ENCODE measurements around the gene PCSK7.

Gene PCSK7

DNA sequence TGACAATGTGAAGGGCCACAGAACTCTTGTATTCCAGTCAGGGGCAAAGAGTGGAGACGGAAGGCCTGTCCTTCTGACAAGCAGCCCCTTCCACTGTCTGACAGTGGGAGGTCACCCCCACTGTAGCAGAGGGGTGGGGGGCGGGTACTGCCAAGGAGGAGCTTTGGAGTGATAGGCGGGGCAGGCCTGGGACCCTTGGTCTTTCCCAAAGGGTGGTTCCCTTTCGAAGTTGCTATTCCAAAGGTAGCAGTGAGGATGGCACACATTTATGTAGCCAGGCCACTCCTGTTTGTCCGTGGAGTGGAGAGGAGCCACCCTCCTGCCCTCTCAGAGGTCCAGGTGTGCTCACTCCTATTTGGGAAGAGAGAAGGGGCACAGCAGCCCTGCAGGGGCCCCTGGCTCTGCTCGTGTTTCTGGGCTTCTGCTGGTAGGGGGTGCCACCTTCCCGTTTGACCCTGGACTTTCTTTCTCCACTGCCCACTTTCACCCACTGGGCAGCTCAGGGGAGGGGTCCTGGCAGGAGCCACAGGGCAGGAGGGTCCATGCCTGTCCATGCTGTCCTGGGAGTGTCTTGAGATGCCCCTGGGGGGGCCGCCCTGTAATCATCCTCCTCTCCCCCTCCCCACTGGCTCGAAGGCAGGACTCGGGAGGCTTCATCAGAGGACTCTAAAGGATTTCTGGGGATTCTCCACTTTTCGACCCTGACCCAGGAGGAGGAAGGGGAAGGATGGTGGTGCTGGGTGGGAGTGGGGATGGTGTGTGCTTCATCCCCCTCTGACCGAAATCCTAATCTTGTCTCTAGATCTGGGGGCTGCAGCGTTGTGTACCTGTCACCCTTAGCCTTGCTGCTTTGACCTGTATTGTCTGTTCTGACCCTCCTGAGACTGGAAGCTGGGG is 31.7 kb downstream of the PCSK7 start:
- DNase-seq (ENCODE audit: low read depth in 4 of 4, low spot score in 1 of 4) = no peak

DNA sequence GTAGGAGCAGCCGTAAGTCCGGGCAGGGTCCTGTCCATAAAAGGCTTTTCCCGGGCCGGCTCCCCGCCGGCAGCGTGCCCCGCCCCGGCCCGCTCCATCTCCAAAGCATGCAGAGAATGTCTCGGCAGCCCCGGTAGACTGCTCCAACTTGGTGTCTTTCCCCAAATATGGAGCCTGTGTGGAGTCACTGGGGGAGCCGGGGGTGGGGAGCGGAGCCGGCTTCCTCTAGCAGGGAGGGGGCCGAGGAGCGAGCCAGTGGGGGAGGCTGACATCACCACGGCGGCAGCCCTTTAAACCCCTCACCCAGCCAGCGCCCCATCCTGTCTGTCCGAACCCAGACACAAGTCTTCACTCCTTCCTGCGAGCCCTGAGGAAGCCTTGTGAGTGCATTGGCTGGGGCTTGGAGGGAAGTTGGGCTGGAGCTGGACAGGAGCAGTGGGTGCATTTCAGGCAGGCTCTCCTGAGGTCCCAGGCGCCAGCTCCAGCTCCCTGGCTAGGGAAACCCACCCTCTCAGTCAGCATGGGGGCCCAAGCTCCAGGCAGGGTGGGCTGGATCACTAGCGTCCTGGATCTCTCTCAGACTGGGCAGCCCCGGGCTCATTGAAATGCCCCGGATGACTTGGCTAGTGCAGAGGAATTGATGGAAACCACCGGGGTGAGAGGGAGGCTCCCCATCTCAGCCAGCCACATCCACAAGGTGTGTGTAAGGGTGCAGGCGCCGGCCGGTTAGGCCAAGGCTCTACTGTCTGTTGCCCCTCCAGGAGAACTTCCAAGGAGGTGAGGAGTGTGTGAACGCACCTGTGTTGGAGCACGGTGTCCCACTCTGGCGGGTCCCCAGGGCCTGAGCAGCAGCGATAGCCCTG is 32.6 kb downstream of the PCSK7 start, which contains the start of gene TAGLN:
Gene TAGLN, plus strand, starts transcription at position 318 of the 863 bp plus-strand sequence. CDS start 3,644 bp downstream, outside the sequence.
- DNase-seq (ENCODE audit: low read depth in 4 of 4, low spot score in 1 of 4) = no peak

DNA sequence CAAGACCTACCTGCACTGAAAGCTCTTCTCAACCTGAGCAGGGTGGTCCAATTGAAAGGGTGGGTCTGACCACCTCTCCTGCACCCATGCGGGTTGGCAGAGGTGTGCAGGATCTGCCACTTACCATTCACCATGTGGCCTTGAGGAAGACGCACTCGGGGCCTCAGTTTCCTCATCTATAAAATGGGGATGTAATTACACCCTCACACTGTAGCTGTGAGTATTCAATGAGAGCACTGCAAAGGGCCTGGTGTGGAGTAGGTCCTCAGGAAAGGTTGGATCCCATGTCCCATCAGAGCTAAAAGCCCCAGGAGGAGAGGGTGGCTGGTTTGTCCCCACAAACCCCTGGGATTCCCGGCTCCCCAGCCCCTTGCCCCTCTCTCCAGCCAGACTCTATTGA is 33.3 kb downstream of the PCSK7 start:
- DNase-seq (ENCODE audit: low read depth in 4 of 4, low spot score in 1 of 4) = no peak

DNA sequence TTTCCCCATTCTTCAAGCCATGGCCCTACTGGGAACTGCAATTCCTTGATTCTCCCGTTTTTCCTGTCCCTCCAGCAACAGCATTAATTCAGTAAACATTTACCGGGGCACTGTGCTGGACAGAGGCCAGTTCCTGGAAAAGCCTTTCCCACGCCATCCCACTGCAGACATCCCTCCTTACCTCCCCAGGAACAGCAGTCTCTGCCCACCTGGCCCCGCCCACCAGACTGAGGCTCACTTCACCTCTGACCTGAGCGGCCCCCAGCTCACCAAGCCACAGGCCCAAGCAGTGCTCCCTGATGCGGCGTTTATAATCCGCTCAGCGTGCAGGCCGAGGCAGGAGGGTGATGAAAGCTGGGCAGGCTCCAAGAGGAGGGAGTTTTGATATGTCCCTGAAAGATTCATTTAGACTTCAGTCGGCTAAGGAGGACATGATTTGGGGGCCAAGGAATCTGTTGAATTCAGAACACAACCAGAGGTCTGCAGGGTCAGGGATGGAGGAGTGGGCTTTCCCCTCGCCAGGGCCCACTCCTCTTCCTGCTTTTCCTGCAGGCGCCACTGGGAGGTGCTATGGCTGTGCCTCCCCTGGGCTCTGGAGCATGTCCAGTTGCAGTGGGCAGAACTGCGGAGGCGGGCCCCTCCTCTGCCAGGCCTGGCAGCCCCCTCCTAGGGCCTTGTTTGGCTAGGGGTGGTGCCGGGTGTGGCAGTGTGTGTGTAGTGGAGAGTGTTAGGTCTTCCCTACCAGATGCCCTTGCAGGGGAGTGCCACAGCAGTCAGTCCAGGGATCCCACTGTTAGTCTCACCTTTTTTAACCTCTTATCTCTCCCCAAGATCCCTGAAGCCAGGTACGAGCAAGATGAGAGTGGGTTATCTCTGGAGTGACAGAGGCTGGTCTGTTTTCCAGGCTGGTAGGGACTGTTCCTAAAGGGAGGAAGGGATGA is 34.1 kb downstream of the PCSK7 start:
- no peak for DNase-seq (ENCODE audit: low read depth in 4 of 4, low spot score in 1 of 4)

DNA sequence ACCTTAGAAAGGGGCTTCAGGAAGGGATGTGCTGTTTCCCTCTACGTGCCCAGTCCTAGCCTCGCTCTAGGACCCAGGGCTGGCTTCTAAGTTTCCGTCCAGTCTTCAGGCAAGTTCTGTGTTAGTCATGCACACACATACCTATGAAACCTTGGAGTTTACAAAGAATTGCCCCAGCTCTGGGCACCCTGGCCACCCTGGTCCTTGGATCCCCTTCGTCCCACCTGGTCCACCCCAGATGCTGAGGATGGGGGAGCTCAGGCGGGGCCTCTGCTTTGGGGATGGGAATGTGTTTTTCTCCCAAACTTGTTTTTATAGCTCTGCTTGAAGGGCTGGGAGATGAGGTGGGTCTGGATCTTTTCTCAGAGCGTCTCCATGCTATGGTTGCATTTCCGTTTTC is 34.9 kb downstream of the PCSK7 start:
- DNase-seq (ENCODE audit: low read depth in 4 of 4, low spot score in 1 of 4) = no peak

DNA sequence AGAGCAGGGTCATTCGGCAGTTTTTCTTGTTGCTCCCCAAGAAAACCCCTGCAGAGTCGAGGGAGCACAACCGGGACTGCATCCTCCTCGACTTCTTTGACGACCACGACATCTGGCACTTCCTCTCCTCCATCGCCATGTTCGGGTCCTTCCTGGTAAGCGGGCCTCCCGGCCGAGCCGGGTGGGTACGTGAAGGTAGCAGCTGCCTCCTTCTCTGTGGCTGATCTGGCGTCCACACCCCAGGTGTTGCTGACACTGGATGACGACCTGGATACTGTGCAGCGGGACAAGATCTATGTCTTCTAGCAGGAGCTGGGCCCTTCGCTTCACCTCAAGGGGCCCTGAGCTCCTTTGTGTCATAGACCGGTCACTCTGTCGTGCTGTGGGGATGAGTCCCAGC is 36.1 kb downstream of the PCSK7 start:
- no peak for DNase-seq (ENCODE audit: low read depth in 4 of 4, low spot score in 1 of 4)

DNA sequence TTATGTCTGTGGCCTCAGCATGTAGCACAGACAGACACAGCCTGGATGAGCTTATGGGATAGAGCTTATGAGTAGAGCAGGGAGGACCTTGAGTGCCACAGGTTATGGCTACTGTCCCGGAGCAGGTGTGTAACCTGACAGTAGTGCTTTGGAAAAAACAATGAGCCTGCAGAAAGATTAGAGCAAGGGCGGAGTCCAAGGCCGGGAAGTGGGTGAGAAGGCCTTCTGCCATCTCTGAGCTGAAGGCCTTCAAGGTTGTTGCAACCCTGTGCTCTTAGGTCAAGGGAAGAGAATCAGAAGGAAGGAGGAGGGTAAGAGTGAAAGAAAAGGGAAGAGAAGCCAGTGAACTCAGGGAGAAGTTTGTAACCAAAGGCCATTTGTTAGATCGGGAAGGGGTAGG is 36.6 kb downstream of the PCSK7 start:
- no peak for DNase-seq (ENCODE audit: low read depth in 4 of 4, low spot score in 1 of 4)

DNA sequence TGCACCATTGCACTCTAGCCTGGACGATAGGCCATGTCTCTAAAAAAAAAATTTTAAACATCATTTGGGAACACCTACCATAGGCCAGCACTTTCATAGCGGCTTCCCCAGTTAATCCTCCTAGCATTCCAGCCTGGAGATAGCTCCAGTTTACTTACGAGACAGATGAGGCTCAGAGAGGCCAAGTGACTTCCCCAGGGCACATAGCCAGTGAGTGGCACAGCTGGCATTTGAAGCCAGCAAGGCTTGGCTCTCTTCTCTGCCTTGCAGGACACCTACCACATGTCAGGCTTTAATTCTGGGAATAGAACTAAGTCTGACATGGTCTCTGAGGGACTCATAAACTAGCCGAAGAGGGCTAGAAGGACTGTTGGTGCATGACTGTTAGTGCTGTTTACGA is 37.6 kb downstream of the PCSK7 start:
- no peak for DNase-seq (ENCODE audit: low read depth in 4 of 4, low spot score in 1 of 4)

DNA sequence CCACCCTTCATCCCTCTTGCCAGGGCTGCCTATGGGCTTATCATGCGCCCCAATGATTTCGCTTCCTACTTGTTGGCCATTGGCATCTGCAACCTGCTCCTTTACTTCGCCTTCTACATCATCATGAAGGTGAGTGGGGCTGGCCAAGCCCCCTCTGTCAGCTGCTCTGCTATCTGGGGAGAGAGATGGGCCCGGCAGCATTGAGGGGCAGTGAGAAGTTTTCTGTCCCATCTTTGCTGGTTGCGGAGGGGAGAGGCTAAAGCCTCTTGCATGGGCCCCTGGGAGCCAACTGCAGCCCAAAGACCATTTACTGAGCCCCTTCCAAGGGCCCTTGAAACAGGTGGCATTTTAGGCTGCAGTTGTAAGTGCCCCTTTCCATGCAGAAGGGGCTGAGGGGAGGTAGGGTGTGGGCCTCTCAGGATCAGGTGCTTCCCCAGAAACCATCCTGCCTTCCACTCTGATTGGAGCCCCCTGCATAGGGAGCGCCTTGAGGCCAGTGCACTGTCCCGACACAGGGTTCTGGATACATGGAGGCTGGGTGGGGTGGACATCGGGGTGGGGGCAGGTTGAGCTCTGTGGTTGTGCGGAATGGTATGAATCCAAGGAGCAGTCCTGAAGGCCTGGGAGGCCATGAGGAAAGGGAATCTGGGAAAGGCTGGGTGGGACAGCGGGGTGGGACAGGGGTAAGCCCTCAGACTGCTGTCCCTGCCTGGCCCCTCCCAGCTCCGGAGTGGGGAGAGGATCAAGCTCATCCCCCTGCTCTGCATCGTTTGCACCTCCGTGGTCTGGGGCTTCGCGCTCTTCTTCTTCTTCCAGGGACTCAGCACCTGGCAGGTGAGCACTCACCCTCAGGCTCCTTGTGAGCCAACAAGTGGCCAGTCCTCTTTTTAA is 38.5 kb downstream of the PCSK7 start:
- DNase-seq (ENCODE audit: low read depth in 4 of 4, low spot score in 1 of 4) = no peak

DNA sequence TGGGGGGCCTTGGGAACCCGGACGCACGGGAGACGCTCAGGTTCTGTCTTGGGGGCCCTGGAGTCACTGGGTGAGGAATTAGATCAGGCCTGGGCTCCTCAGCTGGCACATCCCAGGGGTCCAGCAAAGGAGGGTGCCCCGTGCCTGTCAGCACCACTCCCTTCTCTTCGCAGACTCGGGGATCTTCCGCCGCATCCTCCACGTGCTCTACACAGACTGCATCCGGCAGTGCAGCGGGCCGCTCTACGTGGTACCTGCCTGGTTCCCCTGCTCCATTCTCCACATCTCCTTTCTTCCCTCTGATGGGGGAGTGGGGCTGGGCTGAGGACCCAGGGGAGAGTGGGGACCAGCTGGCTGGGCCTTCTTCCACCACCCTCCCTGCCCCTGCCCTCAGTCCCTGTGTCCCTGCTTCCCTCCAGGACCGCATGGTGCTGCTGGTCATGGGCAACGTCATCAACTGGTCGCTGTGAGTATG is 39.4 kb downstream of the PCSK7 start:
- DNase-seq (ENCODE audit: low read depth in 4 of 4, low spot score in 1 of 4) = no peak

DNA sequence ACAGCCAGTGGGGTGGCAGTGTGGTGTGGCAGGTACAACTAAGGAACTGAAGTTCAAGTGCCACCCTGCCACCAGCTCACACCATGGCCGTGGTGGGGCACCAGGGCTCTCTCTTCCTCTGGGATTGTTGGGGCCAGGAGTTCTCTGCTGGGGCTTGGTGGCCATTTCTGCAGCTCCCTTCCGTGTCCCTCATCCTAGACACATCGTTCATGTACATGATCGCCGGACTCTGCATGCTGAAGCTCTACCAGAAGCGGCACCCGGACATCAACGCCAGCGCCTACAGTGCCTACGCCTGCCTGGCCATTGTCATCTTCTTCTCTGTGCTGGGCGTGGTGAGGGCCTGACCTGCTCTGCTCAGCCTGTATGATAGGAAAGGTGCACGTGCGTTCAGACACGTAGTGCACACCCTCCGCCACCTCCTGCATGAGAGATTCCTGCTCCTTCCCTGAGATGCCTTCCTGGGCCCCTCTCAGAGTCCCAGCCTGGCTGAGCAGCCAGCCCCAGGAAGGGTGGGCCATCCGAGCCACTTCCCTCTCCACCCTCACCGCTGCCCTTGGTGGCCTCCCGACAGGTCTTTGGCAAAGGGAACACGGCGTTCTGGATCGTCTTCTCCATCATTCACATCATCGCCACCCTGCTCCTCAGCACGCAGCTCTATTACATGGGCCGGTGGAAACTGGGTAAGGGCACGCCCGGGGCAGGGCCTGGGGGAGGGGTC is 40.0 kb downstream of the PCSK7 start:
- no peak for DNase-seq (ENCODE audit: low read depth in 4 of 4, low spot score in 1 of 4)

DNA sequence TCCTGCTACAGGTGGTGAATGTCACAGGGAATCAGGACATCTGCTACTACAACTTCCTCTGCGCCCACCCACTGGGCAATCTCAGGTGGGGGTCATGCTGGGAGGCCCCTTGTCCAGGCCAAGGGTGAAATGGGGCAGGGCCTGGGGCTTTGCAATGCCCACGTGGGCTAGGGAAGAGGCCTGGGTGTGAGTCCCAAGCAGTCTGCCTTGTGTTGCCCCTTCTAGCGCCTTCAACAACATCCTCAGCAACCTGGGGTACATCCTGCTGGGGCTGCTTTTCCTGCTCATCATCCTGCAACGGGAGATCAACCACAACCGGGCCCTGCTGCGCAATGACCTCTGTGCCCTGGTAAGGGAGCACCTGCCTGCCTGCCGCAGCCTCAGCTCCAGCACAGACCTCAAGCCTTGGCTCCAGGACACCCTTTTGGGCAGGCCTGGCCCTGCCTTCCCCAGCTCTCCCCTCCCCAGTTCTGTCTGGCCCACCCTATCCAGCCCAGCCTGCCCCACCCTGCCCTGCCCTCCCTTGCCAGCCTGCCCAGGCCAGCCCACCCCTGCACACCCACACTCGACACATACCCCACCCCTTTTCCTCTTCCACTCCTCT is 41.8 kb downstream of the PCSK7 start:
- DNase-seq (ENCODE audit: low read depth in 4 of 4, low spot score in 1 of 4) = no peak

DNA sequence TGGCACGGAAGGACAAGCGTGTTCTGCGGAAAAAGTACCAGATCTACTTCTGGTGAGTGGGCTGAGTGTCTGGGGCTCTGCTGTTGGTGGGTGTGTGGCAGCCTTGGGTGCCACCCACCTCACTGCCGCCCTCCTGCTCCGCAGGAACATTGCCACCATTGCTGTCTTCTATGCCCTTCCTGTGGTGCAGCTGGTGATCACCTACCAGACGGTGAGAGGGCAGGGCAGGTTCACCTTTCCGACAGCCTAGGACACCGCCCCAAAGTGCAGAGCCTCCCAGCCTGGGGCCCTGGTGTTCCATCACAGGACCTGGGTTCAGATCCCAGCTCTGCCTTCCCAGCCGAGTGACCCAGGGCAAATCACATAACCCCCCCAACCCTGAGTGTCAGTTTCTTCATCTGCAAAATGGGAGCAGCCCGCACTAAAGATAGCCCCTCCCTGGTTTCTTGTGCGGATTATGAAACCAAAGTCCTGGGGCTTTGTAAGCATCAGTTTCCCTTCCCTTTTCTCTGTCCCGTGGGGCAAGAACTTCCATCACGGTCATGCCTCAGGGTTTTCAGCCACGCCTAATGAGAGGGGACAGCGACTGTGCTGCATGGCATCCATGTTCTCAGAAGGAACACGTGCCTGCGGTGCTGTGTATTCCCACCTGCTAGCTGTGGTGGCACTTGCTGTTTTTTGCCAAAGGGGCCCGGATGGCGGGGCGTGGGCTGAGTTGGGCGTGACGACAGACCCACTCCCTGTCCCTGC is 42.5 kb downstream of the PCSK7 start:
- DNase-seq (ENCODE audit: low read depth in 4 of 4, low spot score in 1 of 4) = no peak

DNA sequence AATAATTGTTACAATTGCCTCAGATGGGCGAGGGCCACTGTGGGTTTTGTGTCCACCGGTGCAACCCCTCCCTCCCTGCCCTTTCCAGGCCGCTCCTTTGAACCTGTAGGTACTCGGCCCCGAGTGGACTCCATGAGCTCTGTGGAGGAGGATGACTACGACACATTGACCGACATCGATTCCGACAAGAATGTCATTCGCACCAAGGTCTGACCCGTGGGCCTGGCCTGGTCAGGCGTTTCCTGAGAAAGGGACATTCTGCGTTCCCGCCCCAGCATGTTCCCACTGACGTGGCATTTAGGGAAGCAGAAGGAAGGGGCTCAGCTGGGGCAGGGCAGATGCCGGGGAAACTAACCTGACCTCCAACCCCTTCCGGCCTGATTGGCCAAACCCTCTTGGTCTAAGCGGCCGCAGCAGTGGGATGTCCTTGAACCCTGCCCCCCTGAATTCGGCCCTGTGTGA is 43.2 kb downstream of the PCSK7 start:
- DNase-seq (ENCODE audit: low read depth in 4 of 4, low spot score in 1 of 4) = no peak

DNA sequence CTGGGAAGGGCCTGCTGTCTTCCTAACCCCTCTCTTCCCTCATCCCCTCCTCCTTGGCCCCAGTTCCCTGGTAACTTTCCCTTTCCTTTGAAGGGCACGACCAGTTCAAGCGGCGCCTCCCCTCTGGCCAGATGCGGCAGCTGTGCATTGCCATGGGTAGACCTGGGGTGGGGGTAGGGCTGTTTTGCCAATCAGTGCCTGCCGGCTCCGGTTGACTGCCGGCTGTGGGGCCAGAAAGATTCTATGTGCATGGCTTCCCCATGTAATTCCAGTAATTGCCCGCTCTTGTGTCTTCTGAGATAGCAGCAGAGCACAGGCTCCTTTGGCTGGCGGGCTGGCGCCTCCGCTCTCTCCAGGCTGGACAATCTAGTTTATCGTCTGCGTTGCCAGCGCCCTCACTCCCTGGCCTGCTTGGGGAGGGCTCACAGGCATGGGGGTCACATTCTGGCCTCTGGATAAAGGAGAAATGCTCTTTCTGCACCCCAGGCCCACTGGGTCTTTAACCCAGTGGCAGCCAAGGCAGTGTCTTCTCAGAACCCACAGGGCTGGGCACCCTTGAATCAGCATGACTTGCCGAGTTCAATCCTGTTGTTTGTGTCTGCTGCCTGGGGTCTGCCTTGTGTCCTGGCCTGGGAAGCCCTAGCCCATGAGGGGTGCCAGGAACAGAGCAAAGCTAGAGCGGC is 43.9 kb downstream of the PCSK7 start:
- DNase-seq (ENCODE audit: low read depth in 4 of 4, low spot score in 1 of 4) = no peak

DNA sequence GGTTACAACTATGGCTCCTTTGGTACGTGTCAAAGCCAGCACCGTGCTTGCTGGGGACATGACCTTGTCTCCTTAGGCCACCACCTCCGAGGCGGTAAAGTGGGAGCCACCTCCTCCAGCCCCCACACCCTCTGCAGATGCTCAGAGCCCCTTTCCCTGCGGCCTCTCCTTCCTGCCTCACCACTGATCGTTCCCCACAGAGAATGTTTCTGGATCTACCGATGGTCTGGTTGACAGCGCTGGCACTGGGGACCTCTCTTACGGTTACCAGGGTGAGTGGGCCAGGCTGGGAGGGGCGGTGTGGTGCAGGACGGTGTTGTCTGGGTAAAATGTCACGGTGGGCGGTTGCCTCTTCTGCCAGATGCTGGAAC is 44.5 kb downstream of the PCSK7 start:
- no peak for DNase-seq (ENCODE audit: low read depth in 4 of 4, low spot score in 1 of 4)

DNA sequence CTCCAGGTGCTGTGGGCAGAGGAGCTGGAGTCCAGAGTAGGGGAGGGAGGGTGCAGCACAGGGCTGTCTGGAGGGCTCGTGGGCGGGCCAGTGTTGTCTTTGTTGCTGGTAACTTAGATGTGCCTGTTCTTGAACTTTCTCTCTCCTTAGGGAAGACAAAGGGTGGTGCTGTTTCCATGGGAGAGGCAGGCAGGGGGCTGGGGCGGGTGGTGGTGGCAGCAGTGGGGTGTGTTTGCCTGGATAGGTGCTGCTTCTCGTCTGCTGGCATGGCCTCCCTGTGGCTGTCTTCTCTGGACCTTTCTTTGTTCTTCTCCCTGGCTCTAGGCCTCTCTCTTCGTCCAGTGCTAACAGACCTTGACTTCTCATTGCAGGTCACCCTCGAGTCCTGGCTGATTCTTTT is 44.9 kb downstream of the PCSK7 start:
- DNase-seq (ENCODE audit: low read depth in 4 of 4, low spot score in 1 of 4) = no peak

DNA sequence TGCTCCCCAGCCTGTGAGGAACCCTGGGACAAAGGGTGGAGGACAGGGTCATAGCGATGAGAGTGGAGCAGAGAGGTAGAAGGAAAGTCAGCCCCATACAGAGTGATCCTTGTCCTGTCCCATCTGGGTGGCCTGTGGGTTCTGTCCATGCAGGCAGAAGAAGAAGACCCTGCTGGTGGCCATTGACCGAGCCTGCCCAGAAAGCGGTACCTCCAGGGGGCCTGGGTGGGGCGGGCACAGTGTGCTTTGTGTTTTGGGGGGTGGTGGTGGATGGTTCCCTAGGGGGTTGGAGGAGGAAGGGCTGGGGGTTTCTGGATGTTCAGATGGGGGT is 45.5 kb downstream of the PCSK7 start:
- no peak for DNase-seq (ENCODE audit: low read depth in 4 of 4, low spot score in 1 of 4)

Data from stimulated activated CD4-positive, alpha-beta T cell treated with anti-CD3 and anti-CD28 coated beads, Interleukin-1b, Interleukin-23, amount 100 ng/mL, for 24 hours (primary cell).